Ishikawa (cell line): ENCODE results near the gene SEPTIN5.

Source experiments
- CEBPB ChIP-seq: IDR thresholded peaks from 2 replicates; pipeline ENCODE4 v1.6.1; 2012
- CREB1 ChIP-seq: IDR thresholded peaks from 2 replicates; pipeline ENCODE4 v1.6.1; 2012; ENCODE audit warnings: low read depth
- EP300 ChIP-seq: IDR thresholded peaks from 2 replicates; pipeline ENCODE4 v1.6.1; 2012; ENCODE audit warnings: borderline replicate concordance
- MAX ChIP-seq: IDR thresholded peaks from 2 replicates; pipeline ENCODE4 v1.6.1; 2012
- RAD21 ChIP-seq: IDR thresholded peaks from 2 replicates; pipeline ENCODE4 v1.6.1; 2012; ENCODE audit warnings: low read depth
- TCF12 ChIP-seq: IDR thresholded peaks from 2 replicates; pipeline ENCODE4 v1.6.1; 2012; ENCODE audit warnings: low read depth
- YY1 ChIP-seq: IDR thresholded peaks from 2 replicates; pipeline ENCODE4 v1.6.1; 2012; ENCODE audit warnings: low read depth

- no peak for TF ChIP-seq TCF12
- no peak for TF ChIP-seq YY1
- TF ChIP-seq RAD21 = no peak
- no peak for TF ChIP-seq CEBPB
- no peak for TF ChIP-seq MAX
- TF ChIP-seq EP300 = no peak
- no peak for TF ChIP-seq CREB1
Observed at GRCh38 chr22:19680911-19681862, 33.1 kb upstream of the SEPTIN5 start.
